HK-2 (cell line): ENCODE results near the gene HSPB3.
"Not testable (repeated sequence)": the region's sequence is repeated elsewhere in the genome, so short reads cannot be mapped to it uniquely, and the experiment has no call there.

Experiments used
- DNase-seq: peaks from one replicate; pipeline ENCODE4 v3.0.0-alpha.2; 2018; ENCODE audit not compliant: unreplicated experiment

HSPB3 gene

GRCh38 chr5:54455413-54456157, at the start of gene HSPB3:
Gene HSPB3 (plus strand): TSS chr5:54455699. CDS start chr5:54455790, 91 bp downstream.
- DNase-seq = no peak

GRCh38 chr5:54411176-54411575, 44.3 kb upstream of the HSPB3 start:
- no peak for DNase-seq

GRCh38 chr5:54412913-54413312, 42.6 kb upstream of the HSPB3 start:
- DNase-seq = no peak

- no peak for DNase-seq
These were observed 40.4 kb upstream of the HSPB3 start for GRCh38 chr5:54415147-54415546.

- no peak for DNase-seq
These were observed 39.5 kb upstream of the HSPB3 start for GRCh38 chr5:54415896-54416601.

GRCh38 chr5:54419573-54420423, 35.7 kb upstream of the HSPB3 start:
- DNase-seq = peak; percentile 2

- not testable (repeated sequence) for DNase-seq
These were observed 35.0 kb upstream of the HSPB3 start for GRCh38 chr5:54420511-54420910.

- no peak for DNase-seq
These were observed 33.5 kb upstream of the HSPB3 start for GRCh38 chr5:54421976-54422375.

- no peak for DNase-seq
These were observed 30.2 kb upstream of the HSPB3 start for GRCh38 chr5:54425258-54425657.

GRCh38 chr5:54426209-54426608, 29.3 kb upstream of the HSPB3 start:
- DNase-seq = no peak

- DNase-seq = not testable (repeated sequence)
These were observed 20.8 kb upstream of the HSPB3 start for GRCh38 chr5:54434650-54435049.

GRCh38 chr5:54438620-54439389, 16.7 kb upstream of the HSPB3 start:
- no peak for DNase-seq

- DNase-seq = no peak
These were observed 15.0 kb upstream of the HSPB3 start for GRCh38 chr5:54440456-54440893.

GRCh38 chr5:54442271-54442670, 13.2 kb upstream of the HSPB3 start:
- DNase-seq = no peak

GRCh38 chr5:54443270-54443669, 12.2 kb upstream of the HSPB3 start:
- DNase-seq = no peak

- DNase-seq = no peak
These were observed 9.7 kb upstream of the HSPB3 start for GRCh38 chr5:54445691-54446378.

- DNase-seq = no peak
These were observed 9.1 kb upstream of the HSPB3 start for GRCh38 chr5:54446379-54446732.

GRCh38 chr5:54449923-54450322, 5.6 kb upstream of the HSPB3 start:
- DNase-seq = no peak

- no peak for DNase-seq
These were observed 5.0 kb upstream of the HSPB3 start for GRCh38 chr5:54450542-54450941.

GRCh38 chr5:54453046-54453445, 2.5 kb upstream of the HSPB3 start:
- no peak for DNase-seq

- no peak for DNase-seq
These were observed 897 bp upstream of the HSPB3 start for GRCh38 chr5:54454602-54455001.
